HG02763 (cell line): ENCODE data around the gene ZNF662.

Source experiments
- ATAC-seq: cut with Tn5 transposase; IDR thresholded peaks from one replicate; pipeline ENCODE4 v1.9.1; 2021; ENCODE audit warnings: mild to moderate bottlenecking, moderate library complexity; ENCODE audit not compliant: unreplicated experiment

The ZNF662 gene

GRCh38 chr3:42886294-42886822 lies 19.6 kb upstream of the ZNF662 start:
- ATAC-seq: no peak

- no peak for ATAC-seq
Observed at GRCh38 chr3:42887084-42887483, 18.9 kb upstream of the ZNF662 start.

- no peak for ATAC-seq
Observed at GRCh38 chr3:42891042-42891441, 14.9 kb upstream of the ZNF662 start.

- ATAC-seq: no peak
Observed at GRCh38 chr3:42892169-42892568, 13.8 kb upstream of the ZNF662 start.

- no peak for ATAC-seq
Observed at GRCh38 chr3:42892807-42893206, 13.1 kb upstream of the ZNF662 start.

- ATAC-seq: no peak
Observed at GRCh38 chr3:42894698-42895579, 11.0 kb upstream of the ZNF662 start.

- ATAC-seq: no peak
Observed at GRCh38 chr3:42895580-42895868, 10.4 kb upstream of the ZNF662 start.

- no peak for ATAC-seq
Observed at GRCh38 chr3:42898896-42899675, 6.9 kb upstream of the ZNF662 start.

GRCh38 chr3:42900226-42901072 lies 5.5 kb upstream of the ZNF662 start:
- ATAC-seq: no peak

GRCh38 chr3:42901073-42901415 lies 4.9 kb upstream of the ZNF662 start:
- ATAC-seq: no peak

- no peak for ATAC-seq
Observed at GRCh38 chr3:42902257-42902656, 3.7 kb upstream of the ZNF662 start.

GRCh38 chr3:42904076-42904475 lies 1.9 kb upstream of the ZNF662 start:
- ATAC-seq: no peak

- ATAC-seq: no peak
Observed at GRCh38 chr3:42905740-42906069, 237 bp upstream of the ZNF662 start.

- no peak for ATAC-seq
Observed at GRCh38 chr3:42906848-42907183, 874 bp downstream of the ZNF662 start.

GRCh38 chr3:42908675-42909074 lies 2.7 kb downstream of the ZNF662 start:
- no peak for ATAC-seq

GRCh38 chr3:42911551-42911950 lies 5.6 kb downstream of the ZNF662 start:
- no peak for ATAC-seq

GRCh38 chr3:42914771-42915515 lies 9.0 kb downstream of the ZNF662 start:
- no peak for ATAC-seq

GRCh38 chr3:42923606-42924005 lies 17.7 kb downstream of the ZNF662 start:
- ATAC-seq: no peak

- ATAC-seq: no peak
Observed at GRCh38 chr3:42926310-42926709, 20.4 kb downstream of the ZNF662 start.

- no peak for ATAC-seq
Observed at GRCh38 chr3:42934111-42934510, 28.2 kb downstream of the ZNF662 start.

GRCh38 chr3:42934910-42935309 lies 29.0 kb downstream of the ZNF662 start:
- ATAC-seq: no peak
